GM19023 (cell line): ENCODE measurements around the gene ADGRD1.
"Not testable (repeated sequence)": the region's sequence is repeated elsewhere in the genome, so short reads cannot be mapped to it uniquely, and the experiment has no call there.

ENCODE experiments used
- ATAC-seq: cut with Tn5 transposase; IDR thresholded peaks from one replicate; pipeline ENCODE4 v1.9.1; 2021; ENCODE audit warnings: mild to moderate bottlenecking, moderate library complexity; ENCODE audit not compliant: unreplicated experiment

The ADGRD1 gene

GRCh38 chr12:130953771-130954543 lies at the start of gene ADGRD1:
ADGRD1 (plus strand) TSS chr12:130953907; CDS start chr12:130954466, 559 bp downstream.
- no peak for ATAC-seq

DNA sequence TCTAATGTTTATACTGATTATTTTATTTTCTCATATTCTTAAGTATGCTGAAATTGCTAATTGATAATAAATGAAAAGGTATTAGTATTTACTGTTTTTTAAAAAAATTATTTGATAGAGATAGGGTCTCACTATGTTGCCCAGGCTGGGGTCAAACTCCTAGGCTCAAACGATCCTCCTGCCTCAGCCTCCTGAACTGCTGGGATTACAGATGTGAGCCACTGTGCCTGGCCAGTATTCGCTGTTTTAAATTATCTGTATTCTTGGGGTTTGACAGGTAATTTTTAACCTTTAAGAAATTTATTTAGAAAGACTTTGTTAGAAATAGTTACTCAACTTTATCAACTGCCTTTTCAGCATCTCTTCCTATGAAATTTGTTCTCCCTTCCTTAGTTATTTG lies 49.6 kb upstream of the ADGRD1 start:
- ATAC-seq, result no peak

DNA sequence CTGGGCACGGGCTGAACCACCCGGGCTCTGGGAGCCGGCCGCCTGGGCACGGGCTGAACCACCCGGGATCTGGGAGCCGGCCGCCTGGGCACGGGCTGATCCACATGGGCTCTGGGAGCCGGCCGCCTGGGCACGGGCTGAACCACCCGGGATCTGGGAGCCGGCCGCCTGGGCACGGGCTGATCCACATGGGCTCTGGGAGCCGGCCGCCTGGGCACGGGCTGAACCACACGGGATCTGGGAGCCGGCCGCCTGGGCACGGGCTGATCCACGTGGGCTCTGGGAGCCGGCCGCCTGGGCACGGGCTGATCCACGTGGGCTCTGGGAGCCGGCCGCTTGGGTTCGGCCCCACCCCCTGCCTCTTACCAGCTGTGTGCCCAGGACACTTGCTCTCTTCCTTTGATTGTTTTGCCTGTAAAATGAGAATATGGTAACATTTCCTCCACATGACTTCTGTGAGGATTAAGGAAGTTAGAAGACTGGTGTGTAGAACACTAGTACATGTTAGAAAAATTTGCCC lies 48.7 kb upstream of the ADGRD1 start:
- ATAC-seq, result not testable (repeated sequence)

DNA sequence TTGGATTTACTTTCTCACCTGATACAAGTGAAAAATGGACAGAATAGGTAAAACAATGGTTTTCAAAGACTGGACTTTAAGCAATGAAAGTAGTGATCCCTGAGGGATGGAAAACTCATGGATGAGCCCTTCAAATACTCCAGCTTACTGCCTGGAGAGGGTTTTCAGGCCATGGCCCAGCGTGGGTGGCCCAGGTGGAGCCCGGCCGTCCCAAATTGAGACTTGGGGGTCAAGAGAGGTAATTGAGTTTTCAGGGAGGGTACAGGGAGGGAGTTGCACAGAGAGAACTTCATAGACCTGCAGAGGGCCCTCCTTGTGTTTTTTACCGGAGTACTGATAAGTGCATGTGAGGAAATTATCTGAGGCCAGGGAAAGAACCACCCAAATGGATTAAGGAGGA lies 44.6 kb upstream of the ADGRD1 start:
- no peak for ATAC-seq

DNA sequence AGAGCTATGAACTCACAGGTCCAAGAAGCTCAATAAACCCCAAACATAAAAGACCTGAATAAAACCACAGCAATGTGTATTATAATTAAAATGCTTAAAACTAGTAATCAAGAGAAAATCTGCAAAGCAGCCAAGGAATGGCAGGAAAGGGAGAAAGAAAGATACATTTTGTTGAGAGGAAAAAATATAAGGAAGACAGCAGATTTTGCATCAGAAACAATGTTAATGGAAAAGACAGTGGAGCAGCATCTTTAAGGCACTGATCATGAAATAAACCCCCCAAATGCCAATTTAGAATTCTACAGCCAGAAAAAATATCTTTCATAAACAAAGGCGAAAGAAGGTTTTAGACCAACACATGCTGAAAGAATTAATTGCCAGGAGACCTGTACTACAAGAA lies 42.5 kb upstream of the ADGRD1 start:
- no peak for ATAC-seq

DNA sequence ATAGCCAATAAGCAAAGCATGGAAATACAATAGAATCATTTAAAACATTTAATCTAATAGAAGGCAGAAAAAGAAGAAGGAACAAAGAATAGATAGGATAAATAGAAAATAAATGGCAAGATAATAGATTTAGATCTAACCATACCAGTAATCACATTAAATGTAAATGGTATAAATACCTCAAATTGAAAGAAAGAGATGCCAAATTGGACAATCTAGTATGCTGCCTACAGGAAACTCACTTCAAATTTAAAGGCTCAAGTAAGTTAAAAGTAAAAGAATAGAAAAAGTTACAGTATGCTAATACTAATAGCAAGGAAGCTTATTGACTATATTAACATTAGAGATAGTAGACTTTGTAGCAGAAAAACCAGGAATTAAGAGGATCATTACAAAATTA lies 41.8 kb upstream of the ADGRD1 start:
- ATAC-seq, result no peak

DNA sequence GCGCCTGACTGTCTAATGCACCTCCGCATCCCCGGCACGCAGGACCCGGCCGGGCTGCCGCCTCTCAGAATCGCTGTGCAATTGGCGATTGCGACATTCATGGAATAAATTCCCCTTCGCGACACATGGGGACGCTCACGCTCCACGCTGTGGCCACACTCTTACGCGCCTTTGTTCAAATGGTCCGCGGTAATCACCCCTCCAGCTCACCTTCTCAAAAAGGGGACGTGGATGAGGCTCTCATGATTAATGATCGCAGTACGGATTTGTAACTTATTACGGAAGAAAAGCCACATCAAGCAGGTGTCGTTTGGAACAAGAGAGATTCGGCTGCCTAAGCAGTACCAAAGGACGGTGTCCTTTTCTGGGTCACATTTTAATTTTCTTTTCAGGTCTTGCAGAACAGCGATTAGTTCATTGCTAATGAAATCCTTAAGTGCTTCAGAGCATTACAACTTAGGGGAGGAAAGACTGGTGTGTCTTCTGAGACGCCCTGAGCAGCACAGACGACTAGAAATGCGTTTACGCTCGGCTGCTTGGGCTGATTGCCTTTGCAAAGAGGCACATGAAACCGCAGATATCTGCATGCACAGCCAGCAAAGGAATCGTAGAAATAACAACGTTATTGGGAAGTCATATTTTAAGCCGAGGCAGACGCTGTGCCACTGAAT lies 37.3 kb upstream of the ADGRD1 start:
- no peak for ATAC-seq

DNA sequence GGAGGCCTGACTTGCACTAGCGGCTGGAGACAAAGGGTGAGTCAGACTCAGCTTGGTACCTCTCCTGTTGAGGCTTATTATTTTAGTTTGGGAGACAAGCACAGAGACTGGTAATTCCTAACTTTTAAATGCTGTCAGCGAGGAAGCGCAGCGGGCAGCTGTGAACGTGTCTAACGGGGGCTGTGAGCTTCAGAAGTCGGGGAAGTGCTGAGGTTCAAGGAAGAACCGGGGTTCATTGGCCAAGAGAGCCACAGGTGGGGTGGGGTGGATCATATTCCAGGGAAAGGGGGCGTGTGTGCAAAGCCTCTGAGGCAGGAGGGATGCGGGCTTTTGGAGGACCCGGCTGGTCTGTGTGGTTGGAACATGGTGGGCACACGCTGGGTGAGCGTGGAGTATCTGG lies 36.1 kb upstream of the ADGRD1 start:
- ATAC-seq, result no peak

- no peak for ATAC-seq
Measured at GRCh38 chr12:130919086-130919485, 34.6 kb upstream of the ADGRD1 start.

DNA sequence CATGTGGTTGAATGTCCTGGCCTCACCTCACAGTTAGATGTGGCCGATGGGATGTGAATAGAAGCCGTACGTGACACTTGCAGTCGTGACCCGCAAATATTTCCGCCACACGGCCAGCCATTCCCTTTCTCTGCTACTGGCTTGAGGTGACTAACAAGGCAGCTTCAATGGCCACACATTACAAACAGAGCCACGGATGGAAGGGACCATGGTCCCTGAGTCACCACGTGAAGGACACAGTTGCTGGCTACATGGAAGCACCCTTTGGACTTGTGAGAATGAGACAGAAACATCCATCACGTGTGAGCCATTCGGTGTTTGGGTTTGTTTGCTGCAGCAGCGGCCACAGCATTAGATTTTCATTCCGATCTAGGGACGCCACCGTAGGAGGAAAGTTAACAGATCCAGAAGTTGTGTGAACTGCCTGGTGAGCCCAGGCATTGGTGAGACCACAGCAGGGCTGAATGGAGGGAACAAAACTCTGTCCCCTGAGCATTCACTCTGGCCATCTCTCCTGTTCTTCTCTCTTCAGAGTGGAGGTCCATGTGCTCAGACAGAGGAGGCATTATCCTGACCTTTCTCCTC lies 33.5 kb upstream of the ADGRD1 start:
- ATAC-seq, result no peak

- no peak for ATAC-seq
Measured at GRCh38 chr12:130920723-130921381, 32.9 kb upstream of the ADGRD1 start.

GRCh38 chr12:130922511-130922953 lies 31.2 kb upstream of the ADGRD1 start:
- ATAC-seq, result no peak

GRCh38 chr12:130924966-130925665 lies 28.6 kb upstream of the ADGRD1 start:
- ATAC-seq, result no peak

DNA sequence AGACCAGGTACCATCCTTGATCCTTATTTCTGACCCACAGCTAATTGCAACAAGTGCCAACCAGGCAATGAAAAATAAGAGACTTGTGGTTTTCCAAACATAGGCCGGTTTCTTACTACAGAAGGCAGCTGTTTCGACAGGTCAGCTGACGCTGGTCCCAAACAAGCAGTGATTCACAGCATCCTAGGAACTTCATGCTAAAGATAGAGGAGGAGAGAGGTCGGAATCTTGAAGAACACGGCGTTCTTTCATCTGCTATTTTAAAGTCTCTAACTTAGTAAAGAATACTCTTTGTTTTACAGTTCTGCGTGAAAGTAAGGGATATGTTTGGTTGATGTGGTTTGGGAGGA lies 28.1 kb upstream of the ADGRD1 start:
- no peak for ATAC-seq

DNA sequence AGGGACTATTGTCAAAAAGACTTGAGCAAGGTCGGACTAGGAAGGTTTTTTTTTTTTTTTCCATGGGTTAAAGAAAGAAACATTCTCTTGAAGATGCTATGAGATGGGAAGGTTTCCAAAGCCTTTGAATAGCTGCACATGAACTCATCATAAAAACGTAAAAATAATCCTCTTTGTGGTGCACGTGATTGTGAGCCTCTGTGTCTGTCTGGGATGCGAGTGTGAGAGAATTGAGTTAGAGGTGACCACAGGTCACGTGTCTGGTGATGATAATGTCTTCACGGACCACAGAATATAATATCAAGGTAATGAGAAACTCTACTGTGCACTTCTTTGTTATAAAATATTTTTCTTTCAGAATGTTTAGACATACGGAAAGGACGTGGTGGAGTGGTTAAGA lies 24.3 kb upstream of the ADGRD1 start:
- no peak for ATAC-seq

DNA sequence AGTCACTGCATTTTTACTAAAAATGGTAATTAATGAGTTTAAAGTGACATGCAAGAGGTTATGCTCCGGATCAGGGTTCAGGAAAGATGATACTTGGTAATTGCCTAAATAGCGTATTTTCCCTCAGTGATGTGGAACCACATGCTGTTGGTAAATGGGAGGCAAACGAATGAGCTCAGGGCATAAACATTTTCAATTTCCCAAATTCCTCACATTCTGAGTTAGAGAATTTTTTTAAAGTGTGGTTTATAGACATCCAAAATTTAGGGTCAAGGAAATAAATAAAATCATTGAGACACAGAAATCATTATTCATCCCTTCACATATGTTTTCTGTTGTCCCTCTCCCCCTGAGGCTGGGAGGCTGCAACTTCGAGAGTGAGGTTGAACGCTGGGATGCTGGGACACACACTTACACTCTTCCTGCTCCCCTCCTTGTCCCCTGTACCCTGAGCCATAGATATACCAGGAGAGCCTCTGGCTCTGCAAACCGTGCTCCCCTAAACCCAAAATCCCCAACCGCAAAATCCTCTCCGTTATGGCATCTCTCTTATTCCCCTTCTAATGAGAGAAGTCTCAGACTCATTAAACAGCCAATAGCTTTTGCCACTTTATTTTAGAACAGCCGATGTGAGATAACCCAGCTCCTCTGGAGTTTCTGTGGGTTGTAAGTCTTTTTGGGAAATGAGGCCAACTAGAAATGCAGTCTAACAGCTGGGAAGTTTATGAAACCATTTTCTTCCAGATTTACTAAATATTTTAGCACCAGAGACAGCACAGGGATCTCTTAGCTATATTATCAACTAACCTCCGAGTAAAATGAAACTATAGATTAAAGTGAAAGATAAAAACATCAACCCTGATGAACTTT lies 21.4 kb upstream of the ADGRD1 start:
- no peak for ATAC-seq

- no peak for ATAC-seq
Measured at GRCh38 chr12:130933269-130933995, 20.3 kb upstream of the ADGRD1 start.

DNA sequence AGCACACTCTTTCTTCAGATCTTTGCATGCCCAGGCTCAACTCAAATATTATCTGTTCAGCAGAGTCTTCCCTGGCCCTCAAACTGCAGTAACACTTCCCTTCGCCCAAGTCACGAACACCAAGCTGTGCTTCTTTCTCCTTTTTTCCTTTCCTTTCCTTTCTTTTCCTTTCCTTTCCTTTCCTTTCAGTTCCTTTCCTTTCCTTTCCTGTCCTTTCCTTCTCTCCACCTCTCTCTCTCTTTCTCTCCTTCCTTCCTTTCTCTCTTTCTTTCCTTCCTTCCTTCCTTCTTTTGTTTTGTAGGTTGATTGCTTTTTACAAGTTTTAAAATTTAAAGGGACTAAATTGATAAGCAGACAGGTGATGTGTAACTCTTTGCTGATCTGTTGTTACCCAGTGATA lies 19.0 kb upstream of the ADGRD1 start:
- ATAC-seq, result no peak

DNA sequence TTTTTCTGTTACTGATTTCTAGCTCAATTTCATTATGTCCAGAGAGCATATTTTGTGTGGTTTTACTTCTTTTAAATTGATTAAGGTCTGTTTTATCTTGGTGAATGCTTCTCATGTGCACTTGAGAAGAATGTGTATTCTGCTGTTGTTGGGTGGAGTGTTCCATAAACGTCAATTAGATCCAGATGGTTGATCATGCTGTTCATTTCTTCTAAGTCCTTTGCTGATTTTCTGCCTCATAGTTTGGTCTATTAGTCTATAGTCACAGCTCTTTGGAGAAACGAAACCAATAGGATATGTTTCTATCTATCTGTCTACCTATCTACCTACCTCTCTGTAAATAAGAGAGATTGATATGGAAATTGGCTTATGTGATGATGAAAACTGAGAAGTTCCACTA lies 17.1 kb upstream of the ADGRD1 start:
- no peak for ATAC-seq
